ENCODE data around the gene CHRM2. TPM values are rescaled to one million over a fixed set of nuclear protein-coding genes. Genes with fewer than 3 reads are reported as not detected.

CHRM2 gene
- polyA plus RNA-seq, 12 donors, result 0.05 to 2.3 (median 0.37) TPM; not detected in 1

DNA sequence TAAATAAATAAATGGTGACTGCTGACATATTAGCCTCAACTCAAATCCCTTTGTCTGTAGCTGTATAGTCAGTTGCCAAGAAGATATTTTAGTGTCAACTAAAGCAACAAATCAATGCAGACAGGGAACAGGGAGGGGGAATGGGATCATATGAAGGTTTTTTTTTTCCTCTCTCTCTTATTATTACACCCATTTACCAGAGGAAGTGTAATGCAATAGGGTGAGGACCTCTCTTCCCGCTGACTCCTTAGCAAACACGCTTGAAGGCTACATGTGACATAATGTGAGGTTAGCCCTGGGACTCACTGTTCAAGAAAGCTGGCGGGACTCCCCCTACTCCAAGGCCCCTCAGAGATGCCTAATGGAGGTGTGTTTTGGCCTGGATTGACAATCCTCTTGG lies 88.2 kb downstream of the CHRM2 start:
- DNase-seq, result no peak

DNA sequence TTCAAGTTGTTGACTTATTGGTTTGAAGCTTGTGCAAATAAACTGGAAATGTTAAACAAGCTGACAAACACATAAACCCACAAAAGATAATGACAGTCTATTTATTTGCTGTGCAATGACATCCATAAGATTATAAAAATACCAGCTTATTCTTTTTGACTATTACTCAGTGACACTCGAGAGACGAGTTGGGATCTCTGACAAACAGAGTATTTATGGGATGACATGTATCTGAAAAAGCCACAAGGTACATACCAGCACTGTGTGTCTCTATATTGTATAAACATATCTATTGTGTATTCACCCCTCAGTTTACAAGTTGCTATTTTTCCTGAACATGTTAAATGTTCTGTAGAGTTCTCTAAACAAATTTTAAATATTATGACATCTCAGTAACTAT lies 88.9 kb downstream of the CHRM2 start:
- DNase-seq, result no peak

DNA sequence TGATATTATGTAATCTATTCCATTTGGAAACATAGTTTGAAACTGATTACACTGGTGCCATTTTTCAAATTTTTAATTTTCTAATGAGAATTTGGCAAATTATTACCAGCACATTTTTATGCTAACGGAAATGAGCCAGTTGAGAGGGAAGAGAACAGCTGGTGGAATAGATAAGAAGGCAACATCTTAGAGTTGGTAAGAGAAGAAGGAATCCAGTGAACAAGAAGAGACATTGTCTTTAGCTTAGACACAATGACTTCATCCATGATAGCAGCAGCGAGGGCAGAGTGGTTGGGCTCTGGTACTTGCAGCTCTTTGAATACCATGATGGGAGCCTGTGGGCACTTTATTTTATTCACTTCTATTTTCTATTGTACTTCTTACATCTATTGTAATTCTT lies 89.6 kb downstream of the CHRM2 start:
- no peak for DNase-seq

DNA sequence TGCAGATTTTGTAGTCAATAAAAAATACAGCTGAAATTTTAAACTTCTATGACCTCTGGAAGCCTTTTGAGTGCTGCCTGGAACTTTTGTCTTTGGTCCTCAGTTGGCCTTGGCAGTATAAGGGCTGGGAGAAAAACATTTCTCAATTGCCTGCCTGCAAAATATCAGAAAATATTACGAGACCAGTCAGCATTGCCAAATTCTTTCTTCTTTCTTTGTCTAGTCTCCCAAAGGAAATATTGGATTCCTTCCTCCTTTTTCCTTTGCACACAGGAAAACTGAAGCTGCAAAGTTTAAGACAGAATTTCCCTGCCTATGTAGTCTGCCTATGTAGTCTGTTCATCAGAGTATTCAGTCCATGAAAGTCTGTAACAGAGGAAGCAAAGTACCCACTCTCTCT lies 95.9 kb downstream of the CHRM2 start:
- peak; percentile 71 for DNase-seq

DNA sequence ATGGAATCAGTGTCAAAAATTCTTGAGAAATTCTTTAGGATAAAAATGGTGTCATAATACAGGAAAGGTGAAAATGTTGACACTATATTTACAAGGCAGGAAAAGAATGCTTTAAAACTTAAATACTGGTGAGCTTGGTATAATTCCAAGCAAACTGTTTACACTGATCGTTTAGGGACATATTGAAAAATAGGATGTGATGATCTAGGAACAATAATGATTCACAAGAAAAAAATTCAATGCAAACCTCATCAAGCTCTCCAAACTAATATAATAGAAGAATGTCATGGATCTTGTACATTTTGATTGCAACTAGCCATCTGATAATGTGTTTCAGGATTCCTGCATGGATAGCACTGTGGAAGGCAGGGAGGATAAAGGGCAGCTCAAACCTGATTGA lies 98.4 kb downstream of the CHRM2 start:
- DNase-seq, result no peak

DNA sequence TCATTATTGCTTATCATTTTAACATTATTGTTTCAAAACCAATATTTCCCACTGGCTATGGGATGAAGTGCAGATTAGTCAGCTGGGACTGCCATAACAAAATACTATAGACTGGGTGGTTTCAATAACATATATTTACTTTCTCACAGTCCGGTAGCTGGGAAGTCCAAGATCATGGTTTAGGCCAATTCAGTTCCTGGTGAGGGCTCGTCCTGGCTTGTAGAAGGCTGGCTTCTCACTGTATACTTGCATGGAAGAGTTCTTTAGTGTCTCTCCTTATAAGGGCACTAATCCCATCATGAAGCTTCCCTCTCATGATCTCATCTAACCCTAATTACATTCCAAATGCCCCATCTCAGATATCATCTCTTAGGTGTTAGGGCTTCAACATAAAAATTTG lies 101.3 kb downstream of the CHRM2 start:
- DNase-seq, result no peak

DNA sequence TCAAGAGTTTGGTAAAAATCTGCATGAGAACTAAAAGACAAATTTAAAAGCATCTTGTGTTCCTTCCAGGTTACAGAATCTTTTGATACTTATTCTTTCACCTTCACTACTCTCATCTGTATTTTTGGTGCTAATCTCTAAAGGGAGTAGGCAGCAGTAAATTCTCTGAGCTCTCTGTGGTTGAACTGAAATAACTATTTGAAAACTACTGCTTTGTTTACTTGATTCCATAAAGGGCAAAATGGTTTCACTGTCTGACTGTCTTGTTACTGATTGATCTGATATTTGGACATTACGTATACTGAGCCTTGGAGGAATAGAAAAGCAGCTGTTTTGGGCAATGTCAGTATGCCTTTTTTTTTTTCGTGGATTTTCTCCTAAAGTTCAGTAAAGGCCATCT lies 103.3 kb downstream of the CHRM2 start:
- DNase-seq, result no peak

DNA sequence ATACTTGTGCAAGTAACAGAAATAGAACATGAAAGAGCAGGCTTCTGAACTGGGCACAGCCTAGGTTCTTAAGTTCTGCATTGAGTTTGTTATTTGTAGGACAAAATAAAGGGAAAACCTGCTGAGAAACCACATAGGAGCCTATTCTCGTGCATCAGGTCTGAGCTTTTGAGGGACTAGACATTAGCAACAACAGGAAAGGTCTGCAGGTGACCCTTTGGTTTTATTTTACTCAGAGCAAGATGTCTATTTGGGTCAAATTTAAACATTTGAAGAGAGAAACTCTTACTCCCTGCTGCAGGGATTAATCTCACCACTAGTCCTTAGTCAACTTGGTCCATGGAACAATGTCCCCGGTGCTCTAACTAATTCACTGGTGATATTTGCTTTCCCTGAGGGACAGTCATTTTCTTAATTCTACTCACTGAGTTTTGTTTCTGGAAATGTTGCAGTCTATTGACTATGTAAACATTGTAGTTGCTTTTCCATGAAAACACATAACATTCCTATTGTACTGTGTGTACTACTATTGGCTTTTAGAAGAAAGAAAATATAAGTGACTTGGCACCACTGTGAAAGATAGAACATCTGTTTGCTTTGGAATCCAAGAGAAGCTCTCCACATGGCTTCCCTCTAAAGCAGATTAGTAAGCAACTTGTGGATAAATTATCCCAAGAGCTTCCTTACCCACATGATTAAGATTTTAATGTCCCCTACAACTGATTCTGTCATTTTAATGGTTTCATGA lies 108.2 kb downstream of the CHRM2 start:
- DNase-seq, result peak; percentile 52

DNA sequence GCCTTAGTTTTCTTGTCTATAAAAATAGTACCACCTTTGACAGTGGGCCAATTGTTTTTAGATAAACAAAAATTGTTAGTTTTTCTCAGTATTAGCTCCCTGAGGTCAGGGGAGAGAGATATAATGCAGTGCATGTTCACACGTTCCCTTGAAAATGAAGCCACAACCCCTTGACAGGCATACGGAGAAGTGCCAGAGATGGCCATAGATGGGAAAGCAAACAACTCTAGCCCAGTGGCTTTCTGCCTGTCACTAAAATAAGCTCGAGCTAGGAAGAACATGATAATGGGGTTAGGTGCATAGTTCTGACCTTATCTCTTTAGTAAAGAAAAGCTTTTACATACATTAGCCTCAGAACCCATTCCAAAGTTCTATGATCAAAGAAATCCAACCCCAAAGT lies 124.9 kb downstream of the CHRM2 start:
- no peak for DNase-seq

DNA sequence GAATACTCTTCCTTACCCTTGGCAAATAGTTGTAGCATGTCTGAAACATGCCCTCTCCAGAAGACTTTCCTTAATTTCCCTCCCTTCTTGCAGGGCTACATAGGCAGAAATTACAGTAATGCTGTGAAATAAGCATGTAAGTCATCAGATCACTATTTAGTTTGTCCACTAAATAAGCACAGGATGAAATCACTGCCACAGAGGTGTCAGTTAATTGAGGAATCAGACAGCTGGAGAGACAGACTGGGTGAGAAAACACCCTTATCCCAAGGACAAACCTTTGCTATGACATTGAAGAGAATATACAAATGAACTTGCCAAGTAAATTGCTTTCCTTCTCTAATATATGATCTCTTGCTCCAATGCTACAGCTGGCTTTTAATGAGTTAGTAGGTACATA lies 129.3 kb downstream of the CHRM2 start:
- DNase-seq, result no peak

DNA sequence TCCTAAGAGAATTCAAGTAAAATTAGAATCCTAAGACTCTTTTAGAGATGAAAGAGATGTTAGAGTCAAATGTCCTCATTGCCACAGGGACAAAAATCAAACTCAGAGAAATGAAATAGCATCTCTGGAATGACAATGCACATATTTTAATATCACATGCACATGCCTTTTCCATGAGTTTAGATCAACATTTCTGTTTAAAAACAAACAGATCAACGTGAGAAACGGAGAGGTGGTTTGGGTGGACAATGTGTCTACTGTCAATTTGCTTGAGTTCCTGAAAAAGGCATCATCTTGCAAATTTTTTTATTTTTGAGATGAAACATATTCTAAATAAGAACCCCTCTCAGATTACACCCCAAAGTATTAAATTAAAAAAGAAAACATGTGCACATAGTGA lies 130.0 kb downstream of the CHRM2 start:
- no peak for DNase-seq

DNA sequence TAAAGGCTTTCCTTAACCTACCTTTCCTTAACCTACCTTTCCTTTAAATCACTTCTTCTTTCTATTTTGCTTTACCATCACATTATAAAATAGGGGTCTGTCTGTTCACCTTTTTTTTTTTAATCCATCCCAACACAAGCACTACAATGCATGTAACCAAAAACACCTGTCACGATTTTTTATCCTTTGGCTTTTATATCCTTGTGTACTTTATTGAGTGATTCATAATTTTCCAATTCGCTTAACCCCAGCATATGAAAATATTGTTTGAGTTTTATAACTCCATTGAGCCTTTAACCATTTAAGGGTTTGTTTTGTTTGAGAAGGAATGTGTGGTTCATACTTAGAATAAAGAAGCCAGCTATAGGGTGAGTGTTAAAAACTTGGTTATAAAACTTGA lies 132.2 kb downstream of the CHRM2 start:
- DNase-seq, result no peak

DNA sequence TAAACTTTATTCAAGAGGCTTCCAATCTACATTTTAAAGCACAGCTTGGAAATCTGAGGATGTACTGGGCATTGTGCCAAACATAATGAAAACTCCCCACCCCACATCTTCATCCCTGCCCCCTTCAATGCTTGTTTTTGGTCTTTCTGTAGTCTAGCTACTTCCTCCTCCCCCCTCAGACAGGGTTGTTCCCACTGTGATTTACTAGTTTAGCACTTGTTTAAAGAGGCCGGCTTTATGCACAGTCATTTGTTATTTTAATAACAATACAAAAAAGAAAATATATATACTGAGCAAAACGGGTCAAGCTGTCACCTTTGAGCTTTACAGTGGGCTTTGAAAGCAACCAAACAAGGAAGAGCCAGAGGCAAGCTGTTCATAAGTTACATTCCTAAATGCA lies 132.6 kb downstream of the CHRM2 start:
- DNase-seq, result no peak

DNA sequence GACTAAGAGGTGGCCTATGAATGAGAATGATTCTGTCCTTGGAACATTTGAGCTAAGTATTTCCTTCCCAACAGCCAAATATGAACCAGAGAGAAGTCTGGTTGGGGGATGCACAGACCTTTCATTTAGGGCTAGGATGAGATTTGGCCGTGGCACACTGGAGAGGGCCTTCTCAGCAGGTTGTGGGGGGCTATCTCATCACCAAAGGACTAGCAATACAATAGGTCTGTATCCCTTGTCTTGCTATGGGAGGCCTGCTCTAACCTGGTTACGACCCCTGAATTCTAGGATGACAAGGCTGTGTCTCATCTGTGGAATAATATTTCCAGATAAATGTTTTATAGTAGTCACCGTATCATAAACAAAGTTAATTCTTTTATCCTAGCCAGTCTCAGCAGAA lies 133.0 kb downstream of the CHRM2 start:
- DNase-seq, result no peak

DNA sequence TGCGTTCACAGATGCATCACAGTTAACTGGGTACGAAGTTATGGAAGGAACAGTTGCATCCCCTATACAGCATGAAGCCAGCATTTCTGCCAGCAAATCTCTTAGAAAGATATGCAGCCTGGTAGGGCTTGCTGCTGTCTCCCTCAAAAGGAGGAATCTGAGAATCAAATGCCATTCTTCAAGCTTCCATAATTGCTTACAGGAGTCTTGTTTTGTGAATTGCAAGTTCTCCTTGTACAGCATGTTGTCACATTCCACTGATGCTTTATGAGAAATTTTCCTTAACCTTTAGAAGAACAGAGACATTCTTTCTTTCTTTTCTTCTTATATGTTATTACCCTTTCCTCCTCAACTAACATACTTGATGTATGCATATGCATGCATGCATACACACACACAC lies 134.6 kb downstream of the CHRM2 start:
- DNase-seq, result no peak

DNA sequence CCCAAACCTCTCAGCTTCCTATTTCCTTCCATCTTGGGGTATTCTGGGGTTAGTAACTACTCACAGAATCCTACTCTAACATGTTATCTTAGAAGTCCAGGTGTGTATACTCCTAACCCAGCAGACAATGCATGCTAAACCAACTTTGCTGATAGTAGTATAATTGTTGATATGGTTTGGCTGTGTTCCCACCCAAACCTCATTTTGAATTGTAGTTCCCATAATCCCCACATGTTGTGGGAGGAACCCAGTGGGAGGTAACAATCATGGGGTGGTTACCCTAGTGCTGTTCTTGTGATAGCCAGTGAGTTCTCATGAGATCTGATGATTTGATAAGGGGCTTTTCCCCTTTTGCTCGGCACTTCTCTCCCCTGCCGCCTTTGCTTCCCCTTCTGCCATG lies 135.1 kb downstream of the CHRM2 start:
- no peak for DNase-seq

DNA sequence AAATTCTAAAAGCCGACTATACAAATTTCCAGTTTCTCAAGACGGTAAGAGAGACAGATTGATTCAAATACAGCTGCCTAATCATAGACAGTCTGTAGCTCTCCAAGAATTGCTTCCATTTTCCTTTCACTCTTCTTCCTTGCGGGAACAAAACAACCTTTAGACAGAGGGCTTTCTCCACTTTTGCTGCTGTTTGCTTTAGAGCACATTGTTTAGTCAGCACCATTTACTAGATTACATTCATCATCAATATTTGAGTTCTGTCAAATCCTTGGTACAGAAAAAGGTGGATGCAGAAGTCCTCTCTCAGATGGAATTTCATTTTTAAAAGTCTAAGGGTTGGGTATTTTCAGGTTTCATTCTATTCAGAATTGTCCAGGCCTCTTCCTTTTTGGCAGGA lies 137.4 kb downstream of the CHRM2 start:
- DNase-seq, result no peak

DNA sequence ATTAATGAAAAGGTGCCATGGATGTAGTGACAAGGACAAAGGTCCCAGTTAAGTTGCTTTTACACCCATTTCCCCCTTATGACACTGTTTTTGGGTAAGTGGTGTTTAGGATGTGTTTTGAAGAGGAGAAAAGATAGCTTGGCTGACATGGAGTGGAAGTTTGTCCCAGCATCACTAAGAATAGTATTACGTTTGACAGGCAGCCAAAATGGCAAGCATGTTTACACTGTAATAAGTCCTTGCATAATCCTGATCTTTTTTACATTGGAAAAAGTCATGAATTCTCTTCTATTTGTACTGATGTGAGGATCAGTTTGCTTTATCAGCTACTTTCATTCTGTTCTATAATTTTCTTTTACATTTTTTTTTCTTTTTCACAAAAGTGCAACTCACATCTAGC lies 137.8 kb downstream of the CHRM2 start:
- peak; percentile 31 for DNase-seq

DNA sequence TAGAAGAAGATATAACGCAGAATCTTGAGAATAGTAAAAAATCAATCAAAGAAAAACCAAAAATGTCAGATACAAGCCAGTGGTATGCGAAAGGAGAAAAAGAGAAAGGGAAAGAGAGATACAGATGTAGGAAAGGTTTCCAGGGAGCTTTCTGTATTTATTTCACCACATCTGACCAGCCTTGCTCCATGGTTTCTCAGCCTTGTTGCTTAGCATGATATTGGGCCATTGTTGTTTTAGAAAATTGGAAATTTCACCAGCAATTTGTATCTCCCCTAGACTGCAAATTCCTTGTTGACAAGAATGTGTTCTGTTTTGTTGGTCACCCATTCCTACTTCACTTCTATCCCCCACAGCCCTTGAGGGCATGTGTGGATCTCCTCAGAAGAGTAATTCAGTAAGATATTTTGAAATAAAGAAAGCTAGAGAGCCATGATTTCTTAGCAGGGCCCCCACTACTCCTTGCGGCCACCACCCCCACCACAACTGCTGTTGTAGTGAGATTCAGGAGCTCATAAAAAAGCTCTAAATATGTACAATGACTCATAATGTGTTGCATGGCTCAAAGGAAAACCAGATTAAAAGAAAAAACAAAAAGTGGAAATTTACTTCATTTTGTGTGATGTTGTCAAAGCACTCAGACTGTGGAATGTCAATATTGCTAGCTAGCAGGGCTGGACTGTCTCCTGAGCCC lies 138.7 kb downstream of the CHRM2 start:
- no peak for DNase-seq

DNA sequence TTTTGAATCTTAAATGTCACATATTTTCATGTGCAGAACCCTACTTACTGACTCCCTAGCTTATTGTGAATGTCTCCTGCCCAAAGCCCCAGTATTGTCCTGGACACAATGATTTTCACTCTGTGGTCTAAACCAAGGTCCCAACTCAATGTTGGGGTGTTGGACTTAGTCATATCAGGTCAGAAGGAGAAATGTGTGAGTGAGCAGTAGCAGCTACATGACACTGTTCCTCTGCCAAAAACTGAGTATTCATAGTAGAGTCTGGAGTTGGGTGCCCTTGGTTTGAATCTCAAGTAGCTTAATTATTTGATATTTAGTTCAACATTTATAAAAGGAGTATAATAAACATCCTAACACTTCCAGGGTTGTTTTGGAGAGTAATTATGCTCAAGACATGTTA lies 141.0 kb downstream of the CHRM2 start:
- no peak for DNase-seq

DNA sequence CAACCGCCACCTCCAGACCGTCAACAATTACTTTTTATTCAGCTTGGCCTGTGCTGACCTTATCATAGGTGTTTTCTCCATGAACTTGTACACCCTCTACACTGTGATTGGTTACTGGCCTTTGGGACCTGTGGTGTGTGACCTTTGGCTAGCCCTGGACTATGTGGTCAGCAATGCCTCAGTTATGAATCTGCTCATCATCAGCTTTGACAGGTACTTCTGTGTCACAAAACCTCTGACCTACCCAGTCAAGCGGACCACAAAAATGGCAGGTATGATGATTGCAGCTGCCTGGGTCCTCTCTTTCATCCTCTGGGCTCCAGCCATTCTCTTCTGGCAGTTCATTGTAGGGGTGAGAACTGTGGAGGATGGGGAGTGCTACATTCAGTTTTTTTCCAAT lies 146.6 kb downstream of the CHRM2 start:
- DNase-seq, result no peak

DNA sequence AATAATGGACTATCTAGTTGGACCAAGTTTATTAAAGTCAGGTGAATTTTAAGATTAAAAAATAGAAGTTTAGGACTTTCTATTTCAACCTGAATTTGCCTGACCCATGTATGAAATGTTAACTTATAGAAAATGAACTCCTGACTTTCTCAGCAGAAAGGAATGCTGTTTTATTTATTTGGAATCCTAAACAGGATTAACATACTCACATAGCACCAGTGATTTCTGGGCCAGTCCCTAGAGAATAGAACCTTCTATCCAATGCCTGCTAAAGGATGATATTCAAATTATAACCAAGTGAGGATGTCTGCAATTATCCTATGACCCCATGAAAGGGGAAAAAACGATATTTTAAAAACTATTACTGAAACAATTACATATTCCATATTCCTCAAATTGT lies 148.8 kb downstream of the CHRM2 start:
- no peak for DNase-seq

DNA sequence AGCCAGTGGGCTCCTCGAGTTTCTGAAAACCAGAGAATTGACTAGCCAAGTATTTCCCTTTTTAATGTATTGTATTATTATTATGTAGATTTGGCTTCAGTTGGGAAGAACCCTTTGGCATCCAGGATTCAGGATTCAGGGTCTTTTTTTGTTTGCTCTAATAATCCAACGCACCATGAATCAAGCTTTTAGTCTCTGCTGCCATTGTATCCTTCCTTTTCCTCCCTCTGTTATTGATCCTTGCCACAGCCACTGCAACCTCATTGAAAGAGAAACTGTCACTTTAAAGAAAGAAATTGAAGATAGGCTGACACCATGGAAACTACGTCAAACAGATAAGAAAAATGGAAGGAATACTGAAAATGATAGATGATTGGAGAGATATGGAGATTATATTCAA lies 150.0 kb downstream of the CHRM2 start:
- DNase-seq, result no peak

DNA sequence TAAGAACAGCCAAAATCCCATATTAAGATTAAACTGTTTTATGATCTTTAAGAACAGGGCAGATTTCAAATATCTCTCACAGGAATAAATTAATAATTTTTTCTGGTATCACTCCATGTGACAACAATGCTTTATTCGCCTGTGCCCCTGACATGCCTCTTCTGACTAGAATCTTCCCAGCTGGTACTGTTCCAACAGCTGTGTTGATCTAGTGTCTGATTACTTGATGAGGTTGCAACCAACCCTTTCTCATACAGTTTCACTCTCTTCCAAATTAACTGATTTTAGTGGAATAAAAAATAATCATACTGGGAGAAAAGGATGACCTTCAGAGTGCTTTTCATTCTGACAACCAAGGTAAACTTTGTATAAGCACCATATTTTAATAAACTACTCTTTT lies 151.9 kb downstream of the CHRM2 start:
- no peak for DNase-seq

Measured in muscle of arm (tissue), 12 donors.